ENCODE results near the gene ACO2. TPM values are rescaled to one million over a fixed set of nuclear protein-coding genes. Genes with fewer than 3 reads are reported as not detected.
"Not testable (repeated sequence)": the region's sequence is repeated elsewhere in the genome, so short reads cannot be mapped to it uniquely, and the experiment has no call there.

Gene ACO2
- total RNA-seq, 2 donors from 2014 or later = 32.7 to 75.5 TPM

- DNase-seq (peak in 2 of 4 donors; percentile 35 to 51), ATAC-seq (no peak)
- Histone ChIP-seq H3K36me3 (replicated peaks in 1 of 2; ENCODE audit: insufficient read depth in 1 of 2, low read depth in 2 of 2) (no peaks in the 10 kb centered on the region), H3K4me3 (no peak overlapping the region), H3K27ac (no peak overlapping the region), H3K9me3 (no peaks in the 10 kb centered on the region), H3K4me1 (peaks cover 59% of the 10 kb centered on the region), H3K27me3 (no peaks in the 10 kb centered on the region)
- 81% methylated on average over 8 of the region's 8 CpGs for WGBS, 2 donors
- intact Hi-C loops (cut with DNase I) = no loop called here
- no peak for TF ChIP-seq POLR2A (IDR thresholded peaks at IDR 0.05)
- no peak for TF ChIP-seq CTCF (IDR thresholded peaks at IDR 0.05)
Measured at GRCh38 chr22:41565403-41566054, 96.6 kb downstream of the ACO2 start.

- no peaks in the 10 kb centered on the region for H3K36me3 ChIP-seq (replicated peaks in 1 of 2; ENCODE audit: insufficient read depth in 1 of 2, low read depth in 2 of 2)
- H3K9me3 ChIP-seq = no peaks in the 10 kb centered on the region
- intact Hi-C loops (cut with DNase I) = no loop called here
- no peak for TF ChIP-seq POLR2A (IDR thresholded peaks at IDR 0.05)
- no peak for TF ChIP-seq CTCF (IDR thresholded peaks at IDR 0.05)
- H3K27ac ChIP-seq = no peak overlapping the region
- 80 to 84% methylated on average over 3 of the region's 3 CpGs for WGBS, 2 donors
- peaks cover 48% of the 10 kb centered on the region for H3K4me1 ChIP-seq
- no peak overlapping the region for H3K4me3 ChIP-seq
- no peaks in the 10 kb centered on the region for H3K27me3 ChIP-seq
- no peak for ATAC-seq
- DNase-seq = no peak
Measured at GRCh38 chr22:41567512-41567768, 98.5 kb downstream of the ACO2 start.

- peak; percentile 50 to 65 (median 57) for DNase-seq
- no peak overlapping the region for H3K27ac ChIP-seq
- WGBS, 2 donors = 56 to 60% methylated on average over 7 of the region's 7 CpGs
Measured at GRCh38 chr22:41568811-41569210, 99.9 kb downstream of the ACO2 start.

GRCh38 chr22:41570221-41570620, 101.3 kb downstream of the ACO2 start:
- ATAC-seq (no peak), DNase-seq (no peak)
- Histone ChIP-seq H3K36me3 (replicated peaks in 1 of 2; ENCODE audit: insufficient read depth in 1 of 2, low read depth in 2 of 2) (no peaks in the 10 kb centered on the region), H3K9me3 (no peaks in the 10 kb centered on the region), H3K27ac (no peak overlapping the region), H3K4me1 (peaks cover 21% of the 10 kb centered on the region), H3K4me3 (no peak overlapping the region), H3K27me3 (no peaks in the 10 kb centered on the region)
- WGBS, 2 donors = 94 to 100% methylated on average over 2 to 3 of the region's 3 CpGs
- TF ChIP-seq CTCF (IDR thresholded peaks at IDR 0.05) (no peak), POLR2A (IDR thresholded peaks at IDR 0.05) (no peak)
- intact Hi-C loops (cut with DNase I) = no loop called here

More at GRCh38 chr22:41568811-41569210, 99.9 kb downstream of the ACO2 start:
- TF ChIP-seq CTCF (IDR thresholded peaks at IDR 0.05) = no peak
- TF ChIP-seq POLR2A (IDR thresholded peaks at IDR 0.05) = no peak
- H3K36me3 ChIP-seq (replicated peaks in 1 of 2; ENCODE audit: insufficient read depth in 1 of 2, low read depth in 2 of 2) = no peaks in the 10 kb centered on the region
- H3K9me3 ChIP-seq = no peaks in the 10 kb centered on the region
- H3K27me3 ChIP-seq = no peaks in the 10 kb centered on the region
- intact Hi-C loops (cut with DNase I) = no loop called here
- H3K4me3 ChIP-seq = no peak overlapping the region
- peaks cover 35% of the 10 kb centered on the region for H3K4me1 ChIP-seq
- peak; percentile 62 for ATAC-seq

GRCh38 chr22:41571786-41572185, 102.9 kb downstream of the ACO2 start:
- Histone ChIP-seq H3K27me3 (no peaks in the 10 kb centered on the region), H3K36me3 (replicated peaks in 1 of 2; ENCODE audit: insufficient read depth in 1 of 2, low read depth in 2 of 2) (no peaks in the 10 kb centered on the region), H3K9me3 (no peaks in the 10 kb centered on the region), H3K4me1 (peaks cover 13% of the 10 kb centered on the region), H3K4me3 (no peak overlapping the region), H3K27ac (no peak overlapping the region)
- 95 to 97% methylated on average over 7 to 14 of the region's 14 CpGs for WGBS, 2 donors
- ATAC-seq = no peak
- DNase-seq = no peak
- intact Hi-C loops (cut with DNase I) = no loop called here
- TF ChIP-seq POLR2A (IDR thresholded peaks at IDR 0.05) (no peak), CTCF (IDR thresholded peaks at IDR 0.05) (no peak)

- not testable (repeated sequence) for H3K27ac ChIP-seq
- 95 to 97% methylated on average over 3 of the region's 3 CpGs for WGBS, 2 donors
Measured at GRCh38 chr22:41572305-41572704, 103.4 kb downstream of the ACO2 start.

More at GRCh38 chr22:41572305-41572704, 103.4 kb downstream of the ACO2 start:
- DNase-seq; H3K36me3 ChIP-seq (replicated peaks in 1 of 2; ENCODE audit: insufficient read depth in 1 of 2, low read depth in 2 of 2); H3K27me3 ChIP-seq; H3K9me3 ChIP-seq; H3K4me3 ChIP-seq; intact Hi-C loops (cut with DNase I); ATAC-seq: not testable (repeated sequence)
- H3K4me1 ChIP-seq = peaks cover 13% of the 10 kb centered on the region

Measured in body of pancreas (tissue), 4 donors.